Activated gamma-delta T cell (primary cell): ENCODE results near the gene PDE2A.

Experiments
- DNase-seq: peaks from one replicate; lab custom pipeline; 2025; lab: John Stamatoyannopoulos, UW

PDE2A gene

GRCh38 chr11:72589802-72590761 is 84.1 kb downstream of the PDE2A start:
- DNase-seq = no peak

DNA sequence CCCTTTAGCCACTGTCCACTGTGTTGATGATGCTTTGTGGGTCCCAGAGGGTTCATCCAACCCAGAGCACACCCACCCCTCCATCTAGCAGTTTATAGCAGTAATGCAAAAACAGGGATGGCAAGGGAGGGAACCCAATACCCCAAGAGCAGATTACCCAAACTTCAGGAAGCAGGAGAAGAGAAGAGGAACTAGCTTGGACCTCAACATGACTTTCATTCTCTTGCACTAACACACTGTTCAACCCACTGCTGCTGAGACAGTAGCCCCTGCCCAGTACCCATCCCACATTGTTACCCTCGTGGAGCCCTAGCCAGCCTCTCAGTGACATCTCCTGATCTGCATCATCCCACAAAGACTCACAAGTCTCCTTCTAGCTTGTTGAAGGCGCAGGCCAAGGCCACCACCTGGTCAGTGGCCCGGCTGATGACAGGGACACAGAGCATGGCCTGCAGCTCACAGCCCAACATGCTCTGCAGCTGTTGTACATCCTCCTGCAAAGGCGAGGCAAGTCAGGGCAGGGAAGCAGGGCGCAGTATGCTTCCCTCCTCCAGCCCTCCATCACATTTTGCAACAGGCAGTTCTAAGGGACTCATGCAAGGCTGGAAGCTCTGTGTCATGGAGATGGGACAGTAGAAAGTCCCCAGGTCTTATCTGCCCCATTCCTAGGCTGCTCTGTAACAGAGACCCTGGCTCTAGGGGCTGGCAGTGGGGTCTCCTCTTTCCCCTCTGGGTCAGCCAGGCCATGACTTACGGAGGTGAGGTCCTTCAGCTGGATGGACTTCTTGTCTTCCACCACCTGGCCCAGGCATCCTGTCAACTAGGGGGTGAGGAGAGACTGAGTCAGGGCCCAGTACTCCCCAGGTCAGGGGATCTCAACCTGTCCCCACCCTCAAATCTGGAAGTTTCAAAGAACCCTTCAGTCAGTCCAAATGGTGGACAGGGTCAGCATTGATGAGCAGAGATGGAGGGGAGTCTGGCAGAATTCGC is 85.5 kb downstream of the PDE2A start:
- DNase-seq = no peak

GRCh38 chr11:72587696-72588095 is 86.5 kb downstream of the PDE2A start:
- no peak for DNase-seq

GRCh38 chr11:72586321-72587090 is 87.7 kb downstream of the PDE2A start:
- no peak for DNase-seq

- no peak for DNase-seq
These were observed 88.4 kb downstream of the PDE2A start for GRCh38 chr11:72585762-72586311.

DNA sequence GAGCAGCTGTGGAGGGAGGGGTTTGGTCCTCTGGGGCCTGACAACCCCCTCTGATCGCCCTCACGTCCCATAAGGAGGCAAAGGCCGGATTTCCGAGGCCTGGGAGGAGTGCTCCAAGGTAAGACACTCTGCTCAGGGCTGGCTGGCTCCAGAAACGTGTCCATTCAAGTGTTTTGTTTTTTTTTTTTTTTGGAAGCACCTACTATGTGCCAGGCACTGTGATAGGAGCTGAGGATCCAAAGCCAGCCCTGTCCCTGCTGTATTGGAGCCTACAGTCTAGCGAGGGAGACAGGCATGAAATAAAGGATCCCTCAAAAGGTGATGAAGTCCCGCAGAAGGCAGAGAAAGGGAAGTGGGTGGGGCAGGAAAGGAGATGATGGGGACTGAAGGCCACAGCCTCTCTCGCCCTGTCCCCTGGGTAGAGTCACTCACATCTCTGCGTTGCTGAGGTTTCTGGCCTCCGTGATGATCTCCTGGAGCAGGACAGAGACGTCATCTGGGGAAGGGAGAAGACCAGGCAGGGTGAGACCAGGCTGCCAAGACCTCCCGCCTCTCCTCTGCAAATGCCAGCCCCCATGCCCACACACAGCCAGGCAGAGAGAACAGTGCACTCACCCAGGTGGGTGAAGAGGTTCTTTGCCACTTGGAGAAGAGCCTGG is 89.2 kb downstream of the PDE2A start:
- DNase-seq = no peak

GRCh38 chr11:72584293-72584938 is 89.8 kb downstream of the PDE2A start:
- DNase-seq = no peak

- DNase-seq = no peak
These were observed 90.5 kb downstream of the PDE2A start for GRCh38 chr11:72583616-72584292.

GRCh38 chr11:72583177-72583553 is 91.1 kb downstream of the PDE2A start:
- no peak for DNase-seq

DNA sequence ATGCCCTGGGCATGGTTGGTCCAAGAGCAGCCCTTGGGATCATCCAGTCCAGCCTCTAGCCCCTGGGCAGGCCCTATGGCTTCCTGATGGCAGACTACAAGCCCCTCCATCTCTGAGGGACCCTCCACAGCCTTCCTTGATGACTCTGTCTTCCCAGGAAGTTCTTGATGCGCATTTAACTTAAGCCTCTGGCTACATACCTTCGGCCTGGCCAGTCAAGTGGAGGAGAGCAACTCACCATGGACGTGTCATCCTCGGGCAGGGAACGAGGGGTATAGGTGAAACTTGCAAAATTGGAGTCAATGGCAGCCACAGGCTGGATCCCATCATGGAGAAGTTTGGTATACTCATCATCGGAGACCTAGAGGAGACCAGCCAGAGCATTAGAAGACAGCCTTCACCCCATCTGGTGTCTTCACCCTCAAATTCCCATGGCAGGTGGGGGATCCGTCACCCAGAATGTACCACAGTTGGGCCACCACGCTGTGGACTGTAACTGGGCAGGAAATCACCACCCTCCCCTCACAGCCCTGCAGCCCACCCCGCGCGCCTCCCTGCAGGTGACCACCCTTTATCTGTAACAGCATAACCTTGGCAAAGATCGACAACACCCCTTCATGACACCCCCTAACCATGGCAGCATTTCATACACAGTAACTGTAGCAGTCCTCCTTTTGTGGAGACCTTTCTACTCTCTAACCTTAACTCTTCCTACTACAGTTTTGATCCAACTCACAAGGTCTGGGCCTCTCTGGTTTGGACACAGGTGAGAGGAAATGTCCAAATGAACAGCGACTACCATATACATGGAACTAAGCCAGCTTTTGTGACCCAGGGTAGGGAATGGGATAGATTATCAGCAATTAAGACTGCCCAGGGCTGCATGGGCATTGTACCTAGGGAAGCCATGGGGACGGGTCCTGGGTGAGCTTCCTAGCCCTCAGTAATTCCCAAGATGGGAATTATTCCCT is 91.7 kb downstream of the PDE2A start:
- no peak for DNase-seq

- DNase-seq = no peak
These were observed 93.2 kb downstream of the PDE2A start for GRCh38 chr11:72581067-72581466.

DNA sequence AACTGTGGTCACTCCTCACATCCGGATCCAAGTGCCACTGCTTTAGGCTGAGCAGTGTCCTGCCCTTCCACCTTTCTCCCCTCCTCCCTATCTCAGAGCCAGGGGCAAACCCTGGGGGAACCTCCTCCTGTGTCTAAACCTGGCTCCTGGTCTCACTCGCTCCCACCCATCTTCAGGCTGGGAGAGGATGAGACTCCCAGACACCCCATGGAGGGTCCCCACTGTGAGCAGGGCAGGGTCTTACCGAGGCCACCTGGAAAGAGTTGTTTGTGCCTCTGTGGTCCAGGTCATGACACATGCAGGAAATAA is 93.6 kb downstream of the PDE2A start:
- no peak for DNase-seq

GRCh38 chr11:72579816-72580641 is 94.2 kb downstream of the PDE2A start:
- DNase-seq = no peak

DNA sequence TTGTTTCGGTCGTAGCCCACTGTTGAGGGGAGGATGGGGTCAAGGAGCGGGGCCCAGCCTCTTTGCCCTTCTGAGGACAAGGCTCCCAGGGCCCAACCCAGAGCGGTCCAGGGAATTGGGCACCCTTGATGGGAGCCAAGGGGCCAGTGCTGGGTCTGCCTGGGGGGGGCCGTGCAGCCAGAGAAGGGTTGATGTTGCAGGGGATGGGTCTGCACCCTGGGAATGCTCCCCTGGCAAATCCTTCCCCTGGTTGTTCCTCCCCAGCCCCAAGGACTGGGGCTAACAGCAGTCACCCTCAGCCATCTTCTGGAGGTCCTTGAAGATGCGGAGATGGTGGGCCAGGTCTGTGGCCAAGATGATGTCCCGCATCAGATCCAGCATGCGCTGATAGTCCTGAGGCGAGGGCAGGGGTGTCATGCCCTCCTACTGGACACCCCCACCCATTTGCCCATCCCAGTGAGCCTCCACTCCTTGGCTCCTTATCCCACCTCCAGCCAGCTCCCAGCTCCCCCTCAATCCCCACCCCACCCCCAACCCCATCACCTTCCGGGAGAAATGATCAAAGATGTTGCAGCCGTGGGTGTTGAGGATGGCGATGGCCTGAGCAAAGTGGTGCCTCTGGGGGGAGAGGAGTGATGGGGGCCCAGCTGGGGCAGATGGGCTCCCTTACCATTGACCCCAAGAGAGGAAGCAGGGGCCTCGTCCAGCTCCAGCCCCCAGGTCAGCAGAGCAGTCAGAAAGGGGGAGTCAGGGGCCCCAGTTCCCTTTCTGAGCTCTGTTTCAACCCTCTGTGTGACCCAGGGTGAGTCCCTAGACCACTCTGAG is 95.0 kb downstream of the PDE2A start:
- no peak for DNase-seq

GRCh38 chr11:72578566-72578965 is 95.7 kb downstream of the PDE2A start:
- DNase-seq = no peak

DNA sequence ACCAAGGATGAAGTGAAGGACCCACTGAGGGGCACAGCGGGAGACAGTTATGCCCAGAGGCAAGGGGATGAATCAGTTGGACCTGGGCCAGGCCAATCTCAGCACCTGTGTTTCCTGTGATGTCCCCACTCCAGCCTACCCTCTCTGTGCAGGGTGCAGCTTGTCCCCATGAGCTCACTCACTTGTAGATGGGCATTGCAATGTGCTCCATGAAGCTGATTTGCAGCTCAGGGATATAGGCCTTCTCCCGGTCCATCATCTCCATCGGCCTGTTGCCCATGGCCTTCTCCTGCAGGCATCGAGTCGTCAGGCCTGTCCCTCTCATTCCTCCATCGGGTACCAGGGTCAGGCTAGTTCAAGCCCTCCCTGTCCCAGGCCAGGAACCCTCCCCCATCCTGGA is 96.2 kb downstream of the PDE2A start:
- no peak for DNase-seq

DNA sequence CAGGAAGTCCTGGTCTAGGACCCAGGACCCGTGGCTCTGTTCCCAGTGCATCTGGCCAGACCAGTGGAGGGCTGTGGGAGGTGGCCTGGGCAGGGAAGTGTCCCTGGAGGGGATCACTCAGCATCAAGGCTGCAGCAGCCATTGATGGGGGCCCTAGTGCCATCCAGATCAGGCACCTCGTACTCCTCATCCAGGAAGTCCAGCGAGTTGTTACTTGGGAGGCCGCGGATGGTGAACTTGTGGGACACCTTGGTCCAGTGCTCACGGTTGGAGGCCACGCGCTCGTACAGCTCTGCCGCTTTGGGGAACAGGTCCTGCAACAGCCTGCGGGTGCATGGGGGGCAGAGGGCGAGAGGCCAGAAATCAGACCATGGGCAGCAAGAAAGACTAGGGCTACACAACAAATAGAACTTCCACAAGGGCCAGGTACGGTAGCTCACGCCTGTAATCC is 96.9 kb downstream of the PDE2A start:
- no peak for DNase-seq
